Fibroblast of villous mesenchyme (primary cell): Measurements from ENCODE around the gene BAAT. TPM values are rescaled to one million over a fixed set of nuclear protein-coding genes. Genes with fewer than 3 reads are reported as not detected.

Experiments used
- DNase-seq: peaks from one replicate; pipeline ENCODE4 v3.0.0-alpha.2; 2010; ENCODE audit warnings: low read depth
- H3K4me3 ChIP-seq: 2 replicates; pipeline ENCODE4 v1.5.1; 2011; ENCODE audit warnings: low read depth, mild to moderate bottlenecking, low read length
- CTCF ChIP-seq: IDR thresholded peaks from 2 replicates; pipeline ENCODE4 v1.5.1; 2012; ENCODE audit warnings: low read depth, mild to moderate bottlenecking, low read length; ENCODE audit not compliant: insufficient read depth
- total RNA-seq: library from RNA; depleted of rRNA; stranded (reverse); fragments of >200 nt; gene quantifications from 2 replicates; pipeline ENCODE4 v1.2.3, GENCODE V29; 2012

Gene BAAT
- total RNA-seq, 1 donor, result under 0.01 TPM

DNA sequence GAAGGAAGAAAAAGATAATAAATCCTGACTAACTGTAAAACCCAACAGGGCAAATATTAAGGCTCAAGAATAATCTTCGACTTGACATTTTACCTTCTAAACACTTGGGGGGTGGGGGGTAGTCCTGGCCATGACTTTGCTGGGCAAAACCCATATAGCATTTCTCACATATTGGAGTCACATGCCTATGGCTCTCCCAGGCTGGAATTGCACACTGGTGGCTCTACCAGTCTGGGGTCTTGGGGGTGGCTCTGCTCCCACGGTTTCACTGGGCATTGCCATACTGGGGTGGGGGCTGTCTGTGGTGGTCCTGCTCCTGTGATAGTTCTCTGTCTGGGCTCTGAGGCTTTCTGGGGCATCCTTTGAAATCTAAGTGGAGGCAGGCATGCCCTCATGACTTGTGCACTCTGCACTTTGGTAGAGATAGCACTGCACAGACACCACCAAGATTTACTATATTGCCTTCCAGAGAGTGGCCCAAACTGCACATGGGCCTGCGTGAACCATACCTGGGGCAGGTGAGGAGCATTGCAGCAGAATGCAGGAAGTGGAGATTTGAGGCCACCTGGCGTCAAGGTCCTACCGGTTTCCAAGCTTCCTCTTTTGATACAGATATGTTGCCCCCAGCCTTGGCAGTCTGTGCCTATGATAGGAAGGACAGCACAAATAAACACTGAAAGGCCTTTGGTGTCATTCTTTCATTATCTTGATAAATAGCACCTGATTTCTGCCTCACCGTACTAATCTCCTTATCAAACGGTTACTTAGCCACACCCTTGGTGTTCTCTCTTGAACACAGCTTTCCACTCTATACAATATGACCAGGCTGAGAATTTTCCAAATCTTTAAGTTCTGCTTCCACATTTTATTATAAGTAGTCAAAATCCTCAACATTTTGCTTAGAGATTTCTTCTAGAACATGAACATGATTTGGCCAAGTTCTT lies 29.8 kb downstream of the BAAT start:
- no peak for TF ChIP-seq CTCF
- DNase-seq, result no peak
- no peak overlapping the region for H3K4me3 ChIP-seq

- H3K4me3 ChIP-seq, result no peak overlapping the region
- TF ChIP-seq CTCF, result no peak
- no peak for DNase-seq
Observed at GRCh38 chr9:101354143-101354764, 30.6 kb downstream of the BAAT start.

GRCh38 chr9:101353683-101354082 lies 31.1 kb downstream of the BAAT start:
- DNase-seq, result no peak
- no peak for TF ChIP-seq CTCF
- H3K4me3 ChIP-seq, result no peak overlapping the region

- TF ChIP-seq CTCF, result no peak
- H3K4me3 ChIP-seq, result no peak overlapping the region
- DNase-seq, result no peak
Observed at GRCh38 chr9:101352892-101353463, 31.8 kb downstream of the BAAT start.

GRCh38 chr9:101350285-101350684 lies 34.5 kb downstream of the BAAT start:
- no peak for TF ChIP-seq CTCF
- no peak overlapping the region for H3K4me3 ChIP-seq
- no peak for DNase-seq

- no peak for TF ChIP-seq CTCF
- no peak for DNase-seq
- H3K4me3 ChIP-seq, result no peak overlapping the region
Observed at GRCh38 chr9:101342595-101342994, 42.2 kb downstream of the BAAT start.
